Right lobe of liver (tissue), 4 donors: ENCODE data around the gene IL18BP.

ENCODE experiments used
- CTCF ChIP-seq, 4 donors: fragments of 200-600 bp in 3 of 4; fragments of 450-650 bp in 1 of 4; IDR thresholded peaks; one replicate each; pipeline versions ENCODE4 v1.5.1 to v1.8.0; 2016 to 2022; ENCODE audit warnings: antibody characterized with exemption in 4 of 4, mild to moderate bottlenecking in 2 of 4
- POLR2A ChIP-seq: fragments of 450-650 bp; IDR thresholded peaks from one replicate; pipeline ENCODE4 v1.6.1; 2017; ENCODE audit warnings: antibody characterized with exemption, mild to moderate bottlenecking
- donor health status: DM: no; HTN: no; CAD: no.
- donor health status: DM: no; HTN: no; CAD: no.
- donor health status: DM: no; HTN: yes; CAD: no.

- TF ChIP-seq CTCF (IDR thresholded peaks at IDR 0.05) (peak; percentile 71 to 75 (median 74)), POLR2A (no peak)
Measured at GRCh38 chr11:71977743-71978418, 20.8 kb upstream of the IL18BP start.
